ENCODE results near the gene TNFAIP8L2.
"Not testable (repeated sequence)": the region's sequence is repeated elsewhere in the genome, so short reads cannot be mapped to it uniquely, and the experiment has no call there.

Gene TNFAIP8L2

DNA sequence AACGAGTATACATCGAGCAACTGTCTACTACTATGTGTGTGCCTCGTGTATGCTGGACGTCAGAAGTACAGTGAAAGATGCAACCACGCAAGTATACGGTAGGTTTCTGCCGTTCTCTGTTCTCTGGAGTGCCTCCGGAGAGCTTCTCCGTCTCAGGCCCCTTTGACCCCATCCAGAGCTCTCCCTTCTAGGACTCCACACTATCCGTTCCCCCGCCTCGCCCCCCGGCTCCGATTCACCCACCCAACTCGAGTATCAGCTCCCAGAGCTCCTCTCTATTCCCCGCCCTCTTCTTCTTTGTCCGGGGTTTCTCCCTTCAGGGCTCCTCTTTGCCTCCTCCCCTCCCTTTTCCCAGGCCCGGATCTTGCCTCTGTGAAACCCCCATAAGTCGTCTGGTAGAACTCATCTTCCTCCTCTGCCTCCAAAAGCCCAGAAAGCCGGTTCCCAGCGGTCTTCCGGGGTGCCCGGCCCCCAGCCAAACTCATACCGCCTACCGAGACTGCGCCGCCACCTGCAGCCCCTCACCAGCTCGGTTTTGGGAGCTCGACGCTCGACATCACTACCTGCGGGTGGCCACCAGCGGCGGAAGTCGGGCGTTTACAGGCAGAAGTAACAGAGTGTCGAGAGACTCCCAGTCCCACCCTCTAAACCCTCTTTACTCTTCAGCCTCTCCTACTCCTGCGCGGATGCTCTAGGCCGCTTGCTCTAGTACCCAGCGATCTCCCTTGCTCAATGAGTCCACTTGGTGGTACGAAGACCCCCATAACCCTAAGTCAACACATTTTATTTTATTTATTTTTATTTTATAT is 33.4 kb downstream of the TNFAIP8L2 start, which contains the start of gene VPS72:
VPS72 (minus strand) TSS at position 561 of the 809 bp plus-strand sequence; CDS start at position 485, 76 bp downstream.
- DNase-seq (ENCODE audit: low read depth, low spot score) = peak; percentile 71

DNA sequence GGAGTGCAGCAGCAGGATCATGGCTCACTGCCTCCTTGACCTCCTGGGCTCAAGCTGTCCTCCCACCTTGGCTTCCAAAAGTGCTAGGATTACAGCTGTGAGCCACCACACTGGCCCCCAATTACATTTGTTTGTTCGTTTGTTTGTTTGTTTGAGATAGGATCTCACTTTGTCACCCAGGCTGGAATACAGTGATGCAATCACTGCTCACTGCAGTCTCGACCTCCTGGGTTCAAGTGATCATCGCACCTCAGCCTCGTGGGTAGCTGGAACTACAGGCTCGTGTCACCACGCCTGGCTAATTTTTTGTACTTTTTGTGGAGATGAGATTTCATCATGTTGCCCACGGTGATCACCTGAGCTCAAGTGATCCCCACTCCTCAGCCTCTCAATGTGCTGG is 35.6 kb downstream of the TNFAIP8L2 start:
- no peak for DNase-seq (ENCODE audit: low read depth, low spot score)

DNA sequence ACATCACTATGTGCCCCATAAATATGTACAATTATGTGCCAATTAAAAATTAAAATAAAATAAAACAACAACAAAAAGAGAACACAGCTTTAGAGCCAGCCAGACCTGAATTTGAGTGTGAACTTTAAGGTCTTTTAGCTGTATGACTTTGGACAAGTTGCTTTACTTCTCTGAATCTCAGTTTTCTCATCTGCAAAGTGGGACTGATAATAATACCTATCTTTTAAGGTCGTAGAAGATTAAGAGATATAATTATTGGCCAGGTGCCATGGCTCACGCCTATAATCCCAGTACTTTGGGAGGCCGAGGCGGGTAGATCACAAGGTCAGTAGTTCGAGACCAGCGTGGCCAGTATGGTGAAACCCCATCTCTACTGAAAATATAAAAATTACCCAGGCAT is 36.9 kb downstream of the TNFAIP8L2 start:
- DNase-seq (ENCODE audit: low read depth, low spot score) = no peak

DNA sequence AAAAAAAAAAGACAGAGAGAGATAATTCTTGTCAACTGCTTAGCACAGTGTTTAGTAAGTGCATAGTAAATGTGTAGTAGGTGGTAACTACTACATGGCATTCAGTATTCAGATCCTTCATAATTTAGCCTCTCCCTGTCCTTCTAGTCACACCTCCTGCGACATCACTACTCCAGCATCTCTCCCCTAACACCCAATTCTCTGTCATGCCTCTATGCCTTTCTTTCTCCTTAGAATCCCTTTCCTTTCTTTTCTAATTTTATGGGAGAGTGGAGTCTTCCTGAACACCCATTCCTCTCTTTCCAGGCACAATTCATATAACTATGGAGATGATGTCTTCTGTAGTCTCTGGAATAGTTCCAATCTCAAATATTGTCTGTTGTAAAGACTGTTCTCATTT is 37.4 kb downstream of the TNFAIP8L2 start:
- no peak for DNase-seq (ENCODE audit: low read depth, low spot score)

DNA sequence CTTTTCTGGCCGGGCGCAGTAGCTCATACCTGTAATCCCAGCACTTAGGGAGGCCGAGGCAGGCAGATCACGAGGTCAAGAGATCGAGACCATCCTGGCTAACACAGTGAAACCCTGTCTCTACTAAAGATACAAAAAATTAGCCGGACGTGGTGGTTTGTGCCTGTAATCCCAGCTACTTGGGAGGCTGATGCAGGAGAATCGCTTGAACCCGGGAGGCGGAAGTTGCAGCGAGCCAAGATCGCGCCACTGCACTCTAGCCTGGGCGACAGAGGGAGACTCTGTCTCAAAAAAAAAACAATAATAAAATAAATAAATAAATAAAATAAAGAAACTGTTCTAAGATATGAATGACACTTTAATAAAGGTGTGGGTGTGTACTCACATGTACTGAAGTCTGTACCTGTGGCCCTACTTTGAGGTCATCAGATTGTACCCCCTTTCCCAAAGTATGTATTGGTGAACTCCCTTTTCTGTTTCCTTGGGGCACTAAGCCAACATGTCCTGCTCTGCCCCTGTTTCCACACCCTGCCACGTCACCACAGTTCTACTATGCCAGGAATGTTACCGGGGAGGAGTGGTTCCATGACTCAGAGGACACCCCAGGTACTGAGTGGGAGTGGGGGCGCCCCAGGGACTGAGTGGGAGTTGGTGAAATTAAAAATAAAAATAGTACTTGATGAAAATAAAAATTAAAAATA is 38.6 kb downstream of the TNFAIP8L2 start:
- not testable (repeated sequence) for DNase-seq (ENCODE audit: low read depth, low spot score)

DNA sequence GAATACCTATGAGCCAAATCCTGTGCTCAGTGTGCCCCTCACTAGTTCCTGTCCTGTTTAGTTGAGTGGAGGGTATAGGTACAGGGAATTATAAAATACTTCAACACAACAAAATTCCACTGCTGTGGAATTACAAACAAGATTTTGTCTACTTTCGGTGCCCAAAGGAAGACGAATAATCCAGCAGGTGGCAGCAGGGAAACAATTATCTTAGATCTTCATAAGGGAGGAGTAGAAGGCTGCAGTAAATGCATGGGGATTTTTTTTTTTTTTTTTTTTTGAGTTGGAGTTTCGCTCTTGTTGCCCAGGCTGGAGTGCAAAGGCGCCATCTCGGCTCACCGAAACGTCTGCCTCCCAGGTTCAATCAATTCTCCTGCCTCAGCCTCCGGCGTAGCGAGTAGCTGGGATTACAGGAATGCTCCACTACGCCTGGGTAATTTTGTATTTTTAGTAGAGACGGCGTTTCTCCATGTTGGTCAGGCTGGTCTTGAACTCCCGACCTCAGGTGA is 39.9 kb downstream of the TNFAIP8L2 start:
- no peak for DNase-seq (ENCODE audit: low read depth, low spot score)

DNA sequence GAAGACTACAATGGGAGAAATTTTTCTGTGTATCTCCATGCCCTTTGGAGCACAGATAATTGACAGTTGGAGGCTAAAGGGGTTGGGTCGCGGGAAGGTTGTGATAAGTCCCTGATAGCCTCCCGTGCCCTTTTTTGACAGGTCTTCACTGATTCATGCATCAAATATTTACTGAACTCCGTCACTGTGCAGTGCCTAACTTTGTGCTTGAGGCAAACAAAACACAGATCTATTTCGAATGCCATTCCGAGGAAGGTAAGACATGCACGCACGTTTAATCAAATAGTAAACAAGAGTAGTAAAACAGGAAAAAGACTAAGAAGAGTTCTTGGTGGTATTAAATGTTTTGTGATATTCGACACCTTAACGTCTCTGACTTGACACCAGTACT is 41.4 kb downstream of the TNFAIP8L2 start:
- DNase-seq (ENCODE audit: low read depth, low spot score) = no peak

DNA sequence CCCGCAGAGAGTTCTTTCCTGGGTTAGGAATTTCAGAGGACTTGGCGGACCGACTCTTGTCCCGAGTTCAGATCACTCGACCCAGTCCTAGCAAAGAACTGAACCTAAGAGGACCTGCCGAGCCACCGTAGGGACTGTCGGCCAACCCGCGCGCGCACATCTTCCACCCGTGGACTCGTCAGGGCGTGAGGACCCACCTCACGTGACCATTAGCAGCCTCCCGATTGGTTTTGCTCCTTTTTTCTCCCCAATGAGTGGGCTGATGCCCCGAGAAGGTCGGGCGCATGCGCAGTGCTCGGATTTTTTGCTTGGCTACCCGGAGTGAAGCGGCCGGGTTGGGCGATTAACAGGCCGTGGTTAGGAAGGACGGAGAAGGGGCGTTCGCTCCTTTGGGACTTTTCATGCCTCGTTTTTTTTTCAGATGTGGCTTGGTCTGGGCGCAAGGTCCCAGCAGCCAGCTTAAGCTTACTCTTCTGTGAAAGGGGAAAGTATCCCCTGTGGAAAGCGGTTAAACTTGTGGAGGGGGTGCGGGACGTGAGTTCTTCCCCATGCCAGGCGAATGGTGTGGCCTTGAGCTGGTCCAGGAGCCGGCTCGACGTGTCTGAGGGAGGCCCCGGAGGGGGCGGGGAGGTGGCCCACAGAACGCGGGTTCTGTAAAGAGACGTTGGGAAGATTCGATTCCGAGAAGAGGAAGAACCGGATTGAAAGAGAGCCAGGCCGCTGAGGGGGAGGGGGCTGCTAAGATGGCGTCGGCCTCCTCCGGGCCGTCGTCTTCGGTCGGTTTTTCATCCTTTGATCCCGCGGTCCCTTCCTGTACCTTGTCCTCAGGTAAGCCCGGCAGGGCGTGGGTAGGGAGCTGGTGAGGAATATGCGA is 42.0 kb downstream of the TNFAIP8L2 start, which contains the start of gene PIP5K1A:
PIP5K1A (plus strand) TSS at position 299 of the 874 bp plus-strand sequence; CDS start at position 744, 445 bp downstream.
- peak; percentile 93 for DNase-seq (ENCODE audit: low read depth, low spot score)

DNA sequence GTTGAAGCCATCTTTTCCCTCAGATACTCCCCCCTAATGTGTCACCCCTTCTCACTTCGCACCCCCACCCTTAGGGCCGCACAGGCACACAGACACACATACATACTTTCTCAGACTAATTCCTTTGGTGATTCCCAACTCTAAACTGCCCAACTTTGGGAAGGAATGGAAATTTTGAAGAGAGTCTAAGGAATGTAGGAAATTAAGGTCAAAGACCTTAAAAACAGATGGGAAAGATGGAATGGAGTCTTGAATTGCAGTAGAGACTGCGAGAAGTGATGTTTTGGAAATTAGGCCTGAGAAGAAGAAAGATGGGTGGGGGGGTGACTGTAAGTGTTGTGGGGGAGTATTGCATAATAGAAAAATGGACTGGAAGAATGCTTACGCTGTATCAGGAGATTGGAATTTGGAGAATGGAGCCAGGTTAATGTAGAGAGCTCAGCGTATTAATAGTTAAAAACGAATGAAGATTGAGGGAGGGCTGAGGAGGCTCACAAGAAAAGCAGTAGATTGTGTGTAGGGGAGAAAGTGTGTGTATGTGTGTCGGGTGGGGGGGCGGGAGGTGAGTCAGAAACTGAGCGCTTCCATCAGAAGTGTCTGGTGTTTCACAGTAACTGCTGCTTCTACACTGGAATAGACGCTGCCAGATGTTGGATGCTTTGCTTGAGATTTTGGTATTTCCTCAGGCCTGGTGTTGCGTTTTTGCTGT is 43.6 kb downstream of the TNFAIP8L2 start:
- DNase-seq (ENCODE audit: low read depth, low spot score) = no peak

DNA sequence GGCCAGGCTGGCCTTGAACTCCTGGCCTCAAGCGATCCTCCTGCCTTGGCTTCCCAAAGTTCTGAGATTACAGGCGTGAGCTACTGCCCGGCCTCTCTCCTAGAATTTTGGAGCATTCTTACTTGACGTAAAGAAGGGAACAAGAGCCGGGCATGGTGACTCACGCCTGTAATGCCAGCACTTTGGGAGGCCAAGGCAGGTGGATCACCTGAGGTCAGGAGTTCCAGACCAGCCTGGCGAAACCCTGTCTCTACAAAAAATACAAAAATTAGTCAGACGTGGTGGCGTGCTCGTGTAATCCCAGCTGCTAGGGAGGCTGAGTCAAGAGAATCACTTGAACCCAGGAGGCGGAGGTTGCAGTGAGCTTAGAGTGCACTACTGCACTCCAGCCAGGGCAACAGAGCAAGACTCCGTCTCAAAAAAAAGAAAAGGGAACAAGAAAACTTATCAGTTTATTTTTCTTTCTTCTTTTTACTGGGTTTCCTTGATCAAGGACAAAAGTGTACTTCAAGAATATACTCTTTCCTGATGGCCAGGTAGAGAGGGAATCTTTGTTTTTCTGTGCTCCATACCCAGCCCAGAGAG is 49.0 kb downstream of the TNFAIP8L2 start:
- DNase-seq (ENCODE audit: low read depth, low spot score) = not testable (repeated sequence)
